Activated CD8-positive, alpha-beta memory T cell treated with anti-CD3 and anti-CD28 coated beads for 1 hour (primary cell): ENCODE measurements around the gene UMPS.

Source experiments
- DNase-seq, 2 donors: peaks; one replicate each; pipeline ENCODE4 v3.0.0-alpha.2; 2020; ENCODE audit warnings: low read depth in 1 of 2; ENCODE audit errors: extremely low read depth in 1 of 2

Gene UMPS

GRCh38 chr3:124762661-124763011, 32.4 kb downstream of the UMPS start:
- DNase-seq, result no peak

DNA sequence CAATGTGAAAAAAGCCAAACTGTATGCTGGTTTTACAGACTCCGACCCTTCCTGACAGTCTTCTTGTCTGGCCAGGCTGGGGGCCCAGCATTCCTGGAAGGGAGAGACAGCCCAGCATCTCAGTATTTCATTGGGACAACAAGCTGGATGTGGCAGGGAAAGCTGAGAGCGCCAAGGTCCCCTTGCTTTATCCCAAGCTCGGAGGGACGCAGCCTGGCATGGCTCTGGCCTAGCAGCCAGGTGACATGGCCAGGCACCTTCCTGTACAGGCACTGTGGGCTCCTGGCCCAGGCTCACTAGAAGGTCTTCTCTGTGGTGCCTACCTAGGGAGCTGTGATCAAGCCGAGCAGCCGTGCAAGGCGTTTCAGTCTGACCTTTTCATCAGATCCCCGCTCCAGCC, 33.0 kb downstream of the UMPS start:
- DNase-seq, result no peak

- no peak for DNase-seq
Measured at GRCh38 chr3:124763644-124764358, 33.5 kb downstream of the UMPS start.

DNA sequence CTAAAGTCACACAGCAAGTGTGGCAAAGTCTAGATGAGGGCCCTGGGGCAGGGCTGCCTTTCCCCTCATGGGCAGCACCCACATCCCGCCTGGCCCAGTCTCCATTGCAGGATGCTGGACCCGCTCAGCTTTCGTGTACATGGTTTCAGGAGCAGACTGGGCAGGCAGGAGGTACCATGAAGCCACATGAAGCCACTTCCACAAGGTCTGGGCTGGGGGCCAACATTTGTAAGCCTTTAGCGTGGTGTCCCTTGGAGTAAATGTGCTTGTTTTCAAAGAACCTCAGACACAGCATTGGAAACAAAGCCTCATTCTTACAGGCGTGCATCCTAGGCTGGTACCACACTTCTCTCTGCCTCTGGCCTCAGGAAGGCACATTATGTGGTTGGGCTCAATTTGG, 34.5 kb downstream of the UMPS start:
- DNase-seq, result no peak

GRCh38 chr3:124765197-124765840, 35.1 kb downstream of the UMPS start:
- no peak for DNase-seq

- no peak for DNase-seq
Measured at GRCh38 chr3:124766113-124767095, 36.2 kb downstream of the UMPS start.

DNA sequence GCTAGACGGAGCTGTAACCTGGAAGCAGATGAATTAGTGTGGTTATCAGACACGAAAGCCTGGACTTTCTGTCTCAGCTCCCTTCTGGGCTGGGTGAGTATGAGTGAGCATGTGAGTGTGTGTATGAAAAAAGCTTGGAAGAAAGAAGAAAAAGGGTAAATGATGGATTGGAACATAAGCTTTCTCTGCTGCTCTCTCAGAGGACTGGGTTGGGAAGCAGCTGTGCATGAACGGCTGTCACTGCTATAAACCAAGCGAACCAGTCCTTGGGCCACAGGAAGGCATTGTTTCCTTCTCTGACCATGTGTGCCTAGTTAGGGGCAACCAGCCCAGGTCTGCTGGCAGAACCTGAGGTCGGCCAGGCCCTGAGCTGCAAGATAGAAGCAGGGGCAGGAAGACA, 37.0 kb downstream of the UMPS start:
- DNase-seq, result no peak

DNA sequence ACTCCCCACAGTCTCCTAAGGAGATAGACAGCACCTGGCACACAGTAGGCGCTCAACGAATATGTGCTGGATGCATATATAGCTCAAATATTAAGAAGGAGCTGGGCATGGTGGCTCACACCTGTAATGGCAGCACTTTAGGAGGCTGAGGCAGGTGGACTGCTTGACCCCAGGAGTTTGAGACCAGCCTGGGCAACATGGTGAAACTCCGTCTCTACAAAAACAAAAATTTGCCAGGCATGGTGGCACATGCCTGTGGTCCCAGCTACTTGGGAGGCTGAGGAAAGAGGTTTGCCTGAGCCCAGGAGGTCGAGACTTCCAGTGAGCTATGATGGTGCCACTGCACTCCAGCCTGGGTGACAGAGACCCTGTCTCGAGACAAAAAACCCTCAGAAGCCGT, 37.4 kb downstream of the UMPS start:
- DNase-seq, result no peak

DNA sequence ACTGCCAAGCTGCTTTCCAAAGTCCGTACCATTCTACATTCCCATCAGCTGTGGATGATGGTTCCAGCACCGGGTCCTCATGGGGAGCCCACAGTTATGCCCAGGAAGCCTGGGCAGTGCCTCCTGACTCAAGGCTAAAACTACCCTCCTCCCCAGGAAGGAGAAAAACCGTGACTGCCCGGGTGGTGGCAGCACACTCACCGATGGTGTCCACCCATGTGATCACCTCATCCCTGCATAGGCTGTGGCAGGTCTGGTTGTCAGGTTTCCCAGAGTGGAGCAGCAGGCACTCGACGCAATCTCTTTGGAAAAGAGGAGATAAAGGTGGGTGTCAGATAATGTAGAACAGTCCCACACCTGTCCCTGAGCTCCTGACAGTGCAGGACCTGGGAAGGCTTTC, 38.6 kb downstream of the UMPS start:
- no peak for DNase-seq

GRCh38 chr3:124769462-124769861, 39.2 kb downstream of the UMPS start:
- no peak for DNase-seq

- DNase-seq, result no peak
Measured at GRCh38 chr3:124770336-124771082, 40.3 kb downstream of the UMPS start.

DNA sequence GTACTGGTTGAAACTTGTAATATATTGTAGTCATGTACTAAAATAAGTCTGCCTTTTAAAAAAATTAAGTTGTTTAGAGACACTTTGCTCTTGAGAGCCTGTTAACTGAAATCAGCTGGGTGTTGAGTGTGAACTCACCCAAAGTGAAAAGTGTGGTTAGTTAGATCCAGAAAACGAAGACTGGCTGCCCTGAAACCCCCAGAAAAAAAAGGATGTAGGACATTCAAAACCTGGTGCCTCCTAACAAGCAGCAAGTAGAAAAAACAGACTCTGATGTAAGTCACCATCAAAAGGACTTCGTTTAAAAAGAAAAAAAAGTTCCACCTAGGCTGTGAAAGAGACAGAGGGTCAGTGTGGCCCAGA, 40.8 kb downstream of the UMPS start:
- no peak for DNase-seq

DNA sequence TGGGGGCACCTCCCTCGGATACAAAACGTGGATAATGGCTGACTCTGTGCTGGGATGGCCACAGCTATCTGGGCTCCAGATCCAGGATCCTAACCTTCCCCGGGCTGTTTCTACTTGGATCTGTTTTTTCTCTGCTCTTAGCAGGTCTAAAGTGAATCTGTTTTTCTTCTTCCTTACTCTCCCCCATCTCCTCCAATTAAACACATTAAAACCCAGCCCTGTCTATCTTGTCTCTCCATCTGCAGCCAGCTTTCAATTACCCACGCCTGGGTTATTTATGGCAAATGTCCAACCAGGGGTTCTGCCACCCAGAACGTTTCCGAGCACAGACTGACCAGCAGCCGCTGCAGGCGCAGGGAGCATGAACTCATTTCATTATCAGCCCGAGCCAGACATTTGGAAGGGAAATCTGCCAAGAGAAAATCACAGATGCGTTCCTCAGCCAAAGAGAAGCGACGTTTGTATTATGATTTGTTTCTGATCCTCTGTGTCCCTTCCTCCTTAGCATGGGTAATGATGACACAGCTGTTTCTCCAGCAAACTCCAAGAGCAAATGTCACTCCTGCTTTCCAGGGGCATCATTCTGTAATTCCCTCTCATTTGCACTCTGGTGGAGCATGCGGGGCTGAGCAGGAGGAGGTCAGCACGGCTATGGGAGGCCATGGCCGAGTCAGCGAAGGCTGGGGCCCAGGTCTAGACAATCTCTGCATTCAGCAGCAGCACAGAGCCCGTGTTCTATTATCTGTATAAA, 42.0 kb downstream of the UMPS start:
- DNase-seq, result no peak

DNA sequence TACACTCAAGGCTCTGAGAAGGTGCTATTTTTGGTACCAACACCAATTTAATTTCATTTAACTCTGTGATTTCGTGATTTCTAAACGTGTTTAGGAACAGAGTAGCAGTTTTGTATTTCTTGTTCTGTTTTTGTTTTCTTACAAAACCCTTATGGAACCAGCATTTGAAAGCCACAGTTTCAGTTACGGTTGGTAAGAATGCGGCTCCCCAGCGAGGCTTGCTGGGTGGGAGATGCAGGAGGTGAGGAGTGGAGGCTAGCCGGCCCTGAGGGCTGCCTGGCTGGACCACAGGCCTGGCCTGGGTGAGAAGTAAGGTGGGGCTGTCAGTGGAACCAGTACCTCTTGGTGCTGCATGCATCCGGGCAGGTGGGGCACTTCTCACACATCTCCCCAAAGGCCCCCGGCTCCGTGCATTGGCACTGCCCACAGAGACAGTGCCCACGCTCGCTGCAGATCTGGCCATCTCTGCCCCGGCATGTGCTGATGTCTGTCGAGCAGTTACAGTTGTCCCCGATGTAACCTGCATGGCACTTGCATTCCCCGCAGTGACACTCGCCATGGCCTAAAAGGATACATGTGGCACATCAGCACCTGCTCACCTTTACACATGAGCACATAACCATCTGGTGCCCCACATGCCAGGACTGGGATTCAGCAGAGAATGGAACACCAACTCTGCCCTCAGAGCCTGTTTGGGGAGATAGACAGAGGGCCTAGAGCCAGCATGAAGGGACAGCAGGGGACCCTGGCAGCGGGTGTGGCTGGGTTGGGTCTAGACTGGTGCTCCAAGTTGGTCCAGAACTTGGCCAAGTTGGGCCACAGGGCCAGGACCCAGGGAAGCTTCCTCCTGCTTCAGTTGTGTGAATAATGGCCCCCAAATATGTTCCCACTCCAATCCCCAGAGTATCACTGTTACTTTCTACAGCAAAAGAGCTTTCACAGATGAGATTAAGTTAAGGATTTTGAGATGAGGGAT, 43.4 kb downstream of the UMPS start:
- no peak for DNase-seq

DNA sequence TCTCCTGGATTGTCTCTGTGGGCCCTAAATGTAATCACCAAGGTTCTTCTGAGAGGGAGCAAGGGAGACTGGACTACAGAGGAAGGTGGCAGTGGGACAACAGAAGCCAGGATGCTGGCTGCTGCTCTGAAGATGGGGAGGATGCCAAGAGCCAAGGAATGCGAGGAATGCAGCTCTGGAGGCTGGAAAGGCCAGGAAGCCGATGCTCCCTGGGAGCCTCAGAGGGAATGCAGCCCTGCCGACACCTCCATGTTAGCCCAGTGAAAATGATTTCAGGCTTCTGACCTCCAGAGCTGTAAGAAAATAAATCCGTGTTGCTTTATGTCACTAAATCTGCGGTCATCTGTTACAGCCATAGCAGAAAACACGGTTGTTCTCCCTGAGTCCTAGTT, 44.1 kb downstream of the UMPS start:
- no peak for DNase-seq

DNA sequence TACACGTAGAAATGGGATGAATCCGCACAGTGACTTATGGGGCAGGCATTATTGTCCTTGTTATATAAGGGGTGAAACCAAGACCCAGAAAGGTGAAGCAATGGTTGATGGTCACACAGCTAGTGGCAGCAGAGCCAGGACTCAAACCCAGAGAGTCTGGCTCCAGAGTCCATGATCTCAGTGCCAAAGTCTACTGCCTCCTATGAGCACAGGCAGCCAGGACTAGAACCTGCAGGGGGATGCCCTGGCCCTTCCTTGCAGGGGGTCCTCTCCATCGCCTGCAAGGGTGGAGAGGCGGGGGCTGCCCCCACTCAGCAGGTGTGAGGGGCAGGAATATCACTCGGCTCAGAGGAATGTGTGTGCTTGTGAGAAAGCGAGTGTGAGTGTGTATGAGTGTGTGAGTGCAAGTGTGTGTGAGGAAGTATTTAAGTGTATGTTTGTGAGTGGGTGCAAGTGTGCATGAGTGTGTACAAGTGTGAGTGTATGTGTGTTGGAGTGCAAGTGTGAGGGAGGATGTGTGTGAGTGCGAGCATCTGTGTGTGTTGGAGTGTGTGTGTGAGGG, 44.7 kb downstream of the UMPS start:
- no peak for DNase-seq

DNA sequence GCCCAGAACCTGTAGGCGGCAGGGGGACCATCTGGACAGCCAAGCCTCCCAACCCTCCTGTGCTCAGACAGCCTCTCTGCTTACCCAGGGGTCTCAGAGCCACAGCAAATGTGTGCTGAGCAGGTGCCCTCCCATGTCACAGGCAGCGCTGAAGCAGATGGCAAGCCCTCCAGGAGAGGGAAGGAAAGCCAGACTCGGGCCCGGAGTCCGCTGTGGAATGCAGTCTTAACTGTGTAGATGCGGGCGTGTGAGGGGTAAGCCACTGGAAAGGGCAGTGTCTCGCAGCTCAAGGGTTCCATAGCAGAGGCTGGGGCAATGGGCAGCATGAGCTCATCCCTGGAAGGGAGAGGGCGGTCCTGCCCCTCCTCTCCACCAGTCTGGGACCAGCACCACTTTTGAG, 45.6 kb downstream of the UMPS start:
- no peak for DNase-seq

- DNase-seq, result no peak
Measured at GRCh38 chr3:124776856-124777255, 46.6 kb downstream of the UMPS start.
